ENCODE results near the gene SEC11A. TPM values are rescaled to one million over a fixed set of nuclear protein-coding genes. Genes with fewer than 3 reads are reported as not detected.
A peak's percentile ranks its signal among the peaks of the same experiment; 100 is the strongest.

The SEC11A gene
- total RNA-seq, 3 donors from 2014 or later (not counting 1 experiment from before 2014, with no cell fraction given), result 78.7 to 89.3 (median 81.8) TPM

DNA sequence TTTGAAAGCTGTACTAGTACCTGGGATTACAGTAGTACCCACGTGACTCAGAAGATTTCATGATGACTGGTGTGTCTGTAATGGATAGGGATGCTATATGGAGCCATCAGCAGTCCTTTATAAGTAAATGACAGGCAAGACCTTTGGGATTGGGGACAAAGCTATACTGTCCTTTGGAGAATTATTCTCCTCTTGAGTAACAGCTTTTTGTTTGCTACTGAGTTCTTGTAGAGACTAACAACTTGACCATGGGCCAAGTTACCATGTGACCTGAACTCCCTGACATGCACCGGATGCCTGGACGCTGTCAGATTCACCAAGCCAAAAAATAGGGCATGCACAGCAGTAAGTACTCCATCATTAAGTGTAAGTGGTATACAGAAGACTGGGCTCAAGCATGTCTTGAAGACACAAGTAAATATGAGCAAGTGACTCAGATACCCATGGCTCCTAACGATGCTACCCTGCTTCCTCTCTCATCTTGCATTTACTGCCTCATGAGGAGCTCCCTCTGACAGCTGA, 12.9 kb downstream of the SEC11A start:
- H3K36me3 Mint-ChIP-seq, result no peaks in the 10 kb centered on the region
- Histone ChIP-seq H3K4me3 (ENCODE audit: low read length) (no peak overlapping the region), H3K9me3 (ENCODE audit: control insufficient read depth, insufficient read depth, low read length) (no peaks in the 10 kb centered on the region), H3K27ac (ENCODE audit: low read length) (no peak overlapping the region), H3K27me3 (ENCODE audit: control insufficient read depth, insufficient read depth, low read length) (no peaks in the 10 kb centered on the region), H3K4me1 (ENCODE audit: control insufficient read depth, insufficient read depth, low read length) (peaks cover 3% of the 10 kb centered on the region), H3K36me3 (ENCODE audit: control insufficient read depth, insufficient read depth, low read length) (peaks cover 2% of the 10 kb centered on the region)
- intact Hi-C loops (cut with micrococcal nuclease), result no loop called here
- TF ChIP-seq, protein P1, sequence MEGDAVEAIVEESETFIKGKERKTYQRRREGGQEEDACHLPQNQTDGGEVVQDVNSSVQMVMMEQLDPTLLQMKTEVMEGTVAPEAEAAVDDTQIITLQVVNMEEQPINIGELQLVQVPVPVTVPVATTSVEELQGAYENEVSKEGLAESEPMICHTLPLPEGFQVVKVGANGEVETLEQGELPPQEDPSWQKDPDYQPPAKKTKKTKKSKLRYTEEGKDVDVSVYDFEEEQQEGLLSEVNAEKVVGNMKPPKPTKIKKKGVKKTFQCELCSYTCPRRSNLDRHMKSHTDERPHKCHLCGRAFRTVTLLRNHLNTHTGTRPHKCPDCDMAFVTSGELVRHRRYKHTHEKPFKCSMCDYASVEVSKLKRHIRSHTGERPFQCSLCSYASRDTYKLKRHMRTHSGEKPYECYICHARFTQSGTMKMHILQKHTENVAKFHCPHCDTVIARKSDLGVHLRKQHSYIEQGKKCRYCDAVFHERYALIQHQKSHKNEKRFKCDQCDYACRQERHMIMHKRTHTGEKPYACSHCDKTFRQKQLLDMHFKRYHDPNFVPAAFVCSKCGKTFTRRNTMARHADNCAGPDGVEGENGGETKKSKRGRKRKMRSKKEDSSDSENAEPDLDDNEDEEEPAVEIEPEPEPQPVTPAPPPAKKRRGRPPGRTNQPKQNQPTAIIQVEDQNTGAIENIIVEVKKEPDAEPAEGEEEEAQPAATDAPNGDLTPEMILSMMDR (IDR thresholded peaks at IDR 0.05), result no peak
- 57% methylated on average over 4 of the region's 4 CpGs for WGBS (ENCODE audit: insufficient coverage)
- DNase-seq (no peak), ATAC-seq (peak in 2 of 3 donors; percentile 34 to 45)
- no peaks in the 10 kb centered on the region for H3K27me3 Mint-ChIP-seq (ENCODE audit: low read depth in 2 of 2)
- H3K4me1 Mint-ChIP-seq, result peaks cover 51 to 52% of the 10 kb centered on the region in 2 donors
- no peaks in the 10 kb centered on the region for H3K9me3 Mint-ChIP-seq
- peak overlapping the region; percentile 53 to 66 for H3K27ac Mint-ChIP-seq
- no peak overlapping the region for H3K4me3 Mint-ChIP-seq

DNA sequence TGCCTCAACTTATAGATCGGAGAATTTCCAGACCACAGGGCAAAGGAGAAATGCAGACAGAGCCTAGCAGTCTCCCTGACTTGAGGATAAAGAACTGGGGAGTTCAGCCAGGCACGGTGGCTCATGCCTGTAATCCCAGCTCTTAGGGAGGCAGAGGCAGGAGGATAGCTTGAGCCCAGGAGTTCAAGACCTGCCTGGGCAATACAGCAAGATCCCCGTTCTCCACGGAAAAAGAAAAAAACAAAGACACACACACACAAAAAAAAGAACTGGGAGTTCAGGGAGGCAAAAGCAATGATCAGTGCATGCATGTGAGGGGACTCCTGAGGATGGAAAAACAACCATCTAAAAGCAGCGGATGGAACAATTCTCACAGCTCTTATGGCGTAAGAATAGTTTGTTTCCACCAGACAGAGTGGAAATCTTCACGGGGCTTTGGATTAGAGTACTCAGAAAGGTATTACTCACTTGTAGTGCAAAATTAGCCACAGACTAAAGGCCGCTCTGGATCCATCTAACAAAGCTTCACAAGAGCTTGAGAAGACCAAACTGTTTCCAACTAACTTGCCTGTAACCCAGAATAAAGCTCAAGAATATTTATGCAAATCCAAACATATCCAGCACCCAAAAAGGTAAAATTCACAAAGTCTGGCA, 16.3 kb downstream of the SEC11A start:
- TF ChIP-seq, protein P1 (IDR thresholded peaks at IDR 0.05), result no peak
- DNase-seq (no peak), ATAC-seq (no peak)
- no peak overlapping the region for H3K27ac ChIP-seq (ENCODE audit: low read length)
- H3K4me3 ChIP-seq (ENCODE audit: low read length), result no peak overlapping the region
- H3K27me3 ChIP-seq (ENCODE audit: control insufficient read depth, insufficient read depth, low read length), result no peaks in the 10 kb centered on the region
- Mint-ChIP-seq H3K9me3 (no peaks in the 10 kb centered on the region), H3K4me1 (peaks cover 48 to 51% of the 10 kb centered on the region in 2 donors), H3K4me3 (no peak overlapping the region), H3K27me3 (ENCODE audit: low read depth in 2 of 2) (no peaks in the 10 kb centered on the region), H3K27ac (peak overlapping the region; percentile 37 to 74), H3K36me3 (no peaks in the 10 kb centered on the region)
- 78% methylated on average over 8 of the region's 8 CpGs for WGBS (ENCODE audit: insufficient coverage)
- peaks cover 3% of the 10 kb centered on the region for H3K4me1 ChIP-seq (ENCODE audit: control insufficient read depth, insufficient read depth, low read length)
- peaks cover 2% of the 10 kb centered on the region for H3K36me3 ChIP-seq (ENCODE audit: control insufficient read depth, insufficient read depth, low read length)
- H3K9me3 ChIP-seq (ENCODE audit: control insufficient read depth, insufficient read depth, low read length), result no peaks in the 10 kb centered on the region
- intact Hi-C loops (cut with micrococcal nuclease), result no loop called here

- Mint-ChIP-seq H3K4me1 (peaks cover 27 to 35% of the 10 kb centered on the region in 2 donors), H3K9me3 (no peaks in the 10 kb centered on the region), H3K27me3 (ENCODE audit: low read depth in 2 of 2) (no peaks in the 10 kb centered on the region), H3K27ac (peak overlapping the region; percentile 23 to 76), H3K4me3 (no peak overlapping the region), H3K36me3 (no peaks in the 10 kb centered on the region)
- Histone ChIP-seq H3K4me1 (ENCODE audit: control insufficient read depth, insufficient read depth, low read length) (no peaks in the 10 kb centered on the region), H3K36me3 (ENCODE audit: control insufficient read depth, insufficient read depth, low read length) (no peaks in the 10 kb centered on the region), H3K27me3 (ENCODE audit: control insufficient read depth, insufficient read depth, low read length) (no peaks in the 10 kb centered on the region), H3K27ac (ENCODE audit: low read length) (no peak overlapping the region), H3K4me3 (ENCODE audit: low read length) (no peak overlapping the region), H3K9me3 (ENCODE audit: control insufficient read depth, insufficient read depth, low read length) (no peaks in the 10 kb centered on the region)
- TF ChIP-seq, protein P1 (IDR thresholded peaks at IDR 0.05), result no peak
- intact Hi-C loops (cut with micrococcal nuclease), result no loop called here
- no CpG with 5 or more reads among the region's 1 CpG for WGBS (ENCODE audit: insufficient coverage)
- DNase-seq, result no peak
- ATAC-seq, result no peak
Measured at GRCh38 chr15:84697236-84697990, 18.5 kb downstream of the SEC11A start.

All from natural killer cell (primary cell).